WTC11 (cell line): Measurements from ENCODE around the gene GAB1. TPM values are rescaled to one million over a fixed set of nuclear protein-coding genes. Genes with fewer than 3 reads are reported as not detected.

Experiments
- ATAC-seq: fragments of 200-7000 bp; cut with Tn5 transposase; 2 replicates; pipeline ENCODE4 v1.10.0; 2021; ENCODE audit warnings: mild to moderate bottlenecking, moderate library complexity
- CTCF ChIA-PET: fragments of 300-600 bp; sonication (Branson Sonifier 250); formaldehyde crosslinking; loops from one replicate; lab custom pipeline; 2021; ENCODE audit warnings: antibody characterized with exemption; lab: Charles Lee
- POLR2A ChIA-PET: fragments of 350-600 bp; sonication (Branson Sonifier 250); formaldehyde crosslinking; loops from one replicate; lab custom pipeline; 2021; ENCODE audit warnings: antibody characterized with exemption; lab: Charles Lee
- DNase-seq: peaks from one replicate; pipeline ENCODE4 v3.0.0; 2021; ENCODE audit warnings: low spot score
- H3K27ac Mint-ChIP-seq: 2 replicates; pipeline ENCODE4 v1.8.0; 2021; ENCODE audit warnings: mixed read lengths
- H3K27me3 Mint-ChIP-seq: 2 replicates; pipeline ENCODE4 v1.8.0; 2021; ENCODE audit warnings: low read depth, mild to moderate bottlenecking, moderate library complexity, mixed read lengths
- H3K36me3 Mint-ChIP-seq: 2 replicates; pipeline ENCODE4 v1.8.0; 2021; ENCODE audit warnings: mixed read lengths
- H3K4me1 Mint-ChIP-seq: 2 replicates; pipeline ENCODE4 v1.8.0; 2022; ENCODE audit warnings: mixed read lengths
- H3K4me3 Mint-ChIP-seq: 2 replicates; pipeline ENCODE4 v1.8.0; 2021; ENCODE audit warnings: mild to moderate bottlenecking, moderate library complexity, mixed read lengths
- H3K9me3 Mint-ChIP-seq: 2 replicates; pipeline ENCODE4 v1.8.0; 2021; ENCODE audit warnings: mixed read lengths
- CBFB ChIP-seq: sonication (generic); formaldehyde crosslinking; IDR thresholded peaks from 2 replicates; pipeline ENCODE4 v1.8.1; 2022; ENCODE audit warnings: mild to moderate bottlenecking, low read depth, missing genetic modification reagents
- CREM ChIP-seq: sonication (generic); formaldehyde crosslinking; IDR thresholded peaks from 2 replicates; pipeline ENCODE4 v1.8.1; 2022; ENCODE audit warnings: mild to moderate bottlenecking, missing genetic modification reagents, moderate library complexity
- ELF4 ChIP-seq: sonication (generic); formaldehyde crosslinking; IDR thresholded peaks from 2 replicates; pipeline ENCODE4 v1.8.1; 2022; ENCODE audit warnings: low read depth, mild to moderate bottlenecking, moderate library complexity, missing genetic modification reagents
- FOXJ3 ChIP-seq: sonication (generic); formaldehyde crosslinking; IDR thresholded peaks from 2 replicates; pipeline ENCODE4 v1.9.0; 2021; ENCODE audit warnings: missing genetic modification reagents, mild to moderate bottlenecking, borderline replicate concordance
- FOXP1 ChIP-seq: sonication (generic); formaldehyde crosslinking; IDR thresholded peaks from 2 replicates; pipeline ENCODE4 v1.8.0; 2022; ENCODE audit warnings: missing genetic modification reagents, mild to moderate bottlenecking, moderate library complexity, borderline replicate concordance
- HMGA2 ChIP-seq: fragments of 250-450 bp; sonication (Bioruptor Pico); IDR thresholded peaks from 2 replicates; pipeline ENCODE4 v1.4.0; 2021; ENCODE audit warnings: mild to moderate bottlenecking, moderate library complexity
- OVOL2 ChIP-seq: fragments of 250-450 bp; sonication (Bioruptor Pico); IDR thresholded peaks from 2 replicates; pipeline ENCODE4 v1.9.0; 2021; ENCODE audit warnings: mild to moderate bottlenecking, borderline replicate concordance
- SOX15 ChIP-seq: fragments of 250-450 bp; sonication (Bioruptor Pico); IDR thresholded peaks from 2 replicates; pipeline ENCODE4 v1.9.0; 2021; ENCODE audit warnings: mild to moderate bottlenecking
- ZNF232 ChIP-seq: sonication (generic); formaldehyde crosslinking; IDR thresholded peaks from 2 replicates; pipeline ENCODE4 v1.8.0; 2022; ENCODE audit warnings: mild to moderate bottlenecking, missing genetic modification reagents
- ZNF396 ChIP-seq: fragments of 250-450 bp; sonication (Bioruptor Pico); IDR thresholded peaks from 2 replicates; pipeline ENCODE4 v1.8.0; 2021; ENCODE audit warnings: mild to moderate bottlenecking, moderate library complexity, borderline replicate concordance
- ZNF416 ChIP-seq: fragments of 250-450 bp; sonication (Bioruptor Pico); IDR thresholded peaks from 2 replicates; pipeline ENCODE4 v1.9.0; 2021; ENCODE audit warnings: mild to moderate bottlenecking, inconsistent platforms
- total RNA-seq: library from RNA; stranded (reverse); gene quantifications from 3 replicates; pipeline ENCODE4 v1.2.3, GENCODE V29; 2021
- TF ChIP-seq, protein P1 (sequence below): fragments of 200-600 bp; IDR thresholded peaks from 2 replicates; pipeline ENCODE4 v1.8.0; 2022; ENCODE audit warnings: antibody characterized with exemption
- TF ChIP-seq, protein P2 (sequence below): sonication (generic); formaldehyde crosslinking; IDR thresholded peaks from 2 replicates; pipeline ENCODE4 v1.8.1; 2022; ENCODE audit warnings: missing genetic modification reagents, borderline replicate concordance
- TF ChIP-seq, protein P3 (sequence below): fragments of 250-450 bp; sonication (Bioruptor Pico); IDR thresholded peaks from 2 replicates; pipeline ENCODE4 v1.9.0; 2021; ENCODE audit warnings: mild to moderate bottlenecking
- TF ChIP-seq, protein P4 (sequence below): sonication (generic); formaldehyde crosslinking; IDR thresholded peaks from 2 replicates; pipeline ENCODE4 v1.8.1; 2022; ENCODE audit warnings: low read depth, mild to moderate bottlenecking, moderate library complexity, missing genetic modification reagents, borderline replicate concordance
- TF ChIP-seq, protein P5 (sequence below): fragments of 250-450 bp; sonication (Bioruptor Pico); IDR thresholded peaks from 2 replicates; pipeline ENCODE4 v2.1.2; 2022; ENCODE audit warnings: mild to moderate bottlenecking, moderate library complexity
- TF ChIP-seq, protein P6 (sequence below): fragments of 250-450 bp; sonication (Bioruptor Pico); IDR thresholded peaks from 2 replicates; pipeline ENCODE4 v1.9.0; 2021; ENCODE audit warnings: mild to moderate bottlenecking
- TF ChIP-seq, protein P7 (sequence below): sonication (generic); formaldehyde crosslinking; IDR thresholded peaks from 2 replicates; pipeline ENCODE4 v1.8.0; 2023; ENCODE audit warnings: mild to moderate bottlenecking, missing genetic modification reagents
- TF ChIP-seq, protein P8 (sequence below): sonication (generic); formaldehyde crosslinking; IDR thresholded peaks from 2 replicates; pipeline ENCODE4 v1.8.0; 2022; ENCODE audit warnings: mild to moderate bottlenecking, missing genetic modification reagents

The GAB1 gene
- total RNA-seq, 1 experiment from 2014 or later: 17.4 TPM

DNA sequence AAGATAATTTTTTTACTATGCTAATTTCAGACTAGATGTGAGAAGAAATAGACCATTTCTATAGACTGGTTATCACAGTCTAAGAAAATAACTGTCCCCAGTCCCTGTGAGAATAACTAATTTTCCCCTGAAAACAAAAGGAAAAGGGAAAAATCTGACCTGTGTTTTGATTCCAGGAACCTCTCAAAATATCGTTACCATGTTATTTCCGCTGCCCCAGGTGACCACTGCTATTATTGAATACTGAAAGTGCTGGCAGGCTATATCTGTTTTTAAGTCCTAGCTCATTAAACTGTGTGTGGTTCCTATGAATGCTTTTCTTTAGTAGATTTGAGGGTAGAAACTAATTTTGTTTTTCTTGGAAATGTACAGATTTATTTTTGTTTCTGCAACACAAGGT lies 83.6 kb downstream of the GAB1 start:
- Mint-ChIP-seq H3K9me3 (no peaks in the 10 kb centered on the region), H3K27ac (no peak overlapping the region), H3K4me1 (0 out of 2 replicates have a peak, but pooled peaks cover 2% of the 10 kb centered on the region), H3K36me3 (peaks cover 9% of the 10 kb centered on the region), H3K27me3 (no peaks in the 10 kb centered on the region), H3K4me3 (no peak overlapping the region)
- TF ChIP-seq, protein P1, sequence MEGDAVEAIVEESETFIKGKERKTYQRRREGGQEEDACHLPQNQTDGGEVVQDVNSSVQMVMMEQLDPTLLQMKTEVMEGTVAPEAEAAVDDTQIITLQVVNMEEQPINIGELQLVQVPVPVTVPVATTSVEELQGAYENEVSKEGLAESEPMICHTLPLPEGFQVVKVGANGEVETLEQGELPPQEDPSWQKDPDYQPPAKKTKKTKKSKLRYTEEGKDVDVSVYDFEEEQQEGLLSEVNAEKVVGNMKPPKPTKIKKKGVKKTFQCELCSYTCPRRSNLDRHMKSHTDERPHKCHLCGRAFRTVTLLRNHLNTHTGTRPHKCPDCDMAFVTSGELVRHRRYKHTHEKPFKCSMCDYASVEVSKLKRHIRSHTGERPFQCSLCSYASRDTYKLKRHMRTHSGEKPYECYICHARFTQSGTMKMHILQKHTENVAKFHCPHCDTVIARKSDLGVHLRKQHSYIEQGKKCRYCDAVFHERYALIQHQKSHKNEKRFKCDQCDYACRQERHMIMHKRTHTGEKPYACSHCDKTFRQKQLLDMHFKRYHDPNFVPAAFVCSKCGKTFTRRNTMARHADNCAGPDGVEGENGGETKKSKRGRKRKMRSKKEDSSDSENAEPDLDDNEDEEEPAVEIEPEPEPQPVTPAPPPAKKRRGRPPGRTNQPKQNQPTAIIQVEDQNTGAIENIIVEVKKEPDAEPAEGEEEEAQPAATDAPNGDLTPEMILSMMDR: no peak
- TF ChIP-seq CREM (CRISPR knock-in tag) (no peak), FOXP1 (CRISPR knock-in tag) (no peak), OVOL2 (CRISPR knock-in tag) (no peak), FOXJ3 (CRISPR knock-in tag) (no peak), ZNF416 (no peak)
- no peak for DNase-seq
- CTCF ChIA-PET: no interaction called here
- POLR2A ChIA-PET: no interaction called here
- ATAC-seq: no peak

DNA sequence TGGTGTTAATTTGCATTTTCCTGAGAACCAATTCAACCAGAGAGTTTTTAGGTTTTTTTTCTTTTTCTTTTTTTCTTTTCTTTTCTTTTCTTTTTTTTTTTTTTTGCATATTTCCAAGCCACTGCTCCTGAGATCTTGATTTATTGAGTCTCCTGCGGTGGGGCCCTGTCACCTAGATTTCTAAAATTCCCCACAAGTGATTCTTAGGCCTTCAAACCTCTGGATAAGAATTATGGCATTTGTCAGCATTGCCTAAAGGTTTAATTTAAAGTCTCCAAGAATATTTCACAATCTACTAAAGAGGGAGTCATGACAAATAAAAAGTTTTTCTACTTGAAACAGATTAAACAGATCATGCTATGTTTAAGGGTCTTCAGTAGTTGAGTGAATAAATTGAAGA lies 84.9 kb downstream of the GAB1 start:
- Mint-ChIP-seq H3K27me3 (no peaks in the 10 kb centered on the region), H3K36me3 (peaks cover 10% of the 10 kb centered on the region), H3K4me1 (0 out of 2 replicates have a peak, but pooled peaks cover 2% of the 10 kb centered on the region), H3K9me3 (no peaks in the 10 kb centered on the region), H3K27ac (no peak overlapping the region), H3K4me3 (no peak overlapping the region)
- TF ChIP-seq ZNF396: no peak
- TF ChIP-seq ZNF232: no peak
- TF ChIP-seq ELF4 (CRISPR knock-in tag): no peak
- TF ChIP-seq, protein P2, sequence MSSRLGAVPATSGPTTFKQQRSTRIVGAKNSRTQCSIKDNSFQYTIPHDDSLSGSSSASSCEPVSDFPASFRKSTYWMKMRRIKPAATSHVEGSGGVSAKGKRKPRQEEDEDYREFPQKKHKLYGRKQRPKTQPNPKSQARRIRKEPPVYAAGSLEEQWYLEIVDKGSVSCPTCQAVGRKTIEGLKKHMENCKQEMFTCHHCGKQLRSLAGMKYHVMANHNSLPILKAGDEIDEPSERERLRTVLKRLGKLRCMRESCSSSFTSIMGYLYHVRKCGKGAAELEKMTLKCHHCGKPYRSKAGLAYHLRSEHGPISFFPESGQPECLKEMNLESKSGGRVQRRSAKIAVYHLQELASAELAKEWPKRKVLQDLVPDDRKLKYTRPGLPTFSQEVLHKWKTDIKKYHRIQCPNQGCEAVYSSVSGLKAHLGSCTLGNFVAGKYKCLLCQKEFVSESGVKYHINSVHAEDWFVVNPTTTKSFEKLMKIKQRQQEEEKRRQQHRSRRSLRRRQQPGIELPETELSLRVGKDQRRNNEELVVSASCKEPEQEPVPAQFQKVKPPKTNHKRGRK (CRISPR knock-in tag): no peak
- TF ChIP-seq, protein P3, sequence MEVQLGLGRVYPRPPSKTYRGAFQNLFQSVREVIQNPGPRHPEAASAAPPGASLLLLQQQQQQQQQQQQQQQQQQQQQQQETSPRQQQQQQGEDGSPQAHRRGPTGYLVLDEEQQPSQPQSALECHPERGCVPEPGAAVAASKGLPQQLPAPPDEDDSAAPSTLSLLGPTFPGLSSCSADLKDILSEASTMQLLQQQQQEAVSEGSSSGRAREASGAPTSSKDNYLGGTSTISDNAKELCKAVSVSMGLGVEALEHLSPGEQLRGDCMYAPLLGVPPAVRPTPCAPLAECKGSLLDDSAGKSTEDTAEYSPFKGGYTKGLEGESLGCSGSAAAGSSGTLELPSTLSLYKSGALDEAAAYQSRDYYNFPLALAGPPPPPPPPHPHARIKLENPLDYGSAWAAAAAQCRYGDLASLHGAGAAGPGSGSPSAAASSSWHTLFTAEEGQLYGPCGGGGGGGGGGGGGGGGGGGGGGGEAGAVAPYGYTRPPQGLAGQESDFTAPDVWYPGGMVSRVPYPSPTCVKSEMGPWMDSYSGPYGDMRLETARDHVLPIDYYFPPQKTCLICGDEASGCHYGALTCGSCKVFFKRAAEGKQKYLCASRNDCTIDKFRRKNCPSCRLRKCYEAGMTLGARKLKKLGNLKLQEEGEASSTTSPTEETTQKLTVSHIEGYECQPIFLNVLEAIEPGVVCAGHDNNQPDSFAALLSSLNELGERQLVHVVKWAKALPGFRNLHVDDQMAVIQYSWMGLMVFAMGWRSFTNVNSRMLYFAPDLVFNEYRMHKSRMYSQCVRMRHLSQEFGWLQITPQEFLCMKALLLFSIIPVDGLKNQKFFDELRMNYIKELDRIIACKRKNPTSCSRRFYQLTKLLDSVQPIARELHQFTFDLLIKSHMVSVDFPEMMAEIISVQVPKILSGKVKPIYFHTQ: no peak
- TF ChIP-seq, protein P4, sequence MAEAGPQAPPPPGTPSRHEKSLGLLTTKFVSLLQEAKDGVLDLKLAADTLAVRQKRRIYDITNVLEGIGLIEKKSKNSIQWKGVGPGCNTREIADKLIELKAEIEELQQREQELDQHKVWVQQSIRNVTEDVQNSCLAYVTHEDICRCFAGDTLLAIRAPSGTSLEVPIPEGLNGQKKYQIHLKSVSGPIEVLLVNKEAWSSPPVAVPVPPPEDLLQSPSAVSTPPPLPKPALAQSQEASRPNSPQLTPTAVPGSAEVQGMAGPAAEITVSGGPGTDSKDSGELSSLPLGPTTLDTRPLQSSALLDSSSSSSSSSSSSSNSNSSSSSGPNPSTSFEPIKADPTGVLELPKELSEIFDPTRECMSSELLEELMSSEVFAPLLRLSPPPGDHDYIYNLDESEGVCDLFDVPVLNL (CRISPR knock-in tag): no peak
- TF ChIP-seq, protein P1: no peak
- TF ChIP-seq HMGA2: no peak
- TF ChIP-seq, protein P5, sequence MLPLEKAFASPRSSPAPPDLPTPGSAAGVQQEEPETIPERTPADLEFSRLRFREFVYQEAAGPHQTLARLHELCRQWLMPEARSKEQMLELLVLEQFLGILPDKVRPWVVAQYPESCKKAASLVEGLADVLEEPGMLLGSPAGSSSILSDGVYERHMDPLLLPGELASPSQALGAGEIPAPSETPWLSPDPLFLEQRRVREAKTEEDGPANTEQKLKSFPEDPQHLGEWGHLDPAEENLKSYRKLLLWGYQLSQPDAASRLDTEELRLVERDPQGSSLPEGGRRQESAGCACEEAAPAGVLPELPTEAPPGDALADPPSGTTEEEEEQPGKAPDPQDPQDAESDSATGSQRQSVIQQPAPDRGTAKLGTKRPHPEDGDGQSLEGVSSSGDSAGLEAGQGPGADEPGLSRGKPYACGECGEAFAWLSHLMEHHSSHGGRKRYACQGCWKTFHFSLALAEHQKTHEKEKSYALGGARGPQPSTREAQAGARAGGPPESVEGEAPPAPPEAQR (CRISPR knock-in tag): no peak
- TF ChIP-seq SOX15 (CRISPR knock-in tag): no peak
- no peak for TF ChIP-seq CBFB (CRISPR knock-in tag)
- TF ChIP-seq, protein P6, sequence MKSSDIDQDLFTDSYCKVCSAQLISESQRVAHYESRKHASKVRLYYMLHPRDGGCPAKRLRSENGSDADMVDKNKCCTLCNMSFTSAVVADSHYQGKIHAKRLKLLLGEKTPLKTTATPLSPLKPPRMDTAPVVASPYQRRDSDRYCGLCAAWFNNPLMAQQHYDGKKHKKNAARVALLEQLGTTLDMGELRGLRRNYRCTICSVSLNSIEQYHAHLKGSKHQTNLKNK (CRISPR knock-in tag): no peak
- TF ChIP-seq, protein P7, sequence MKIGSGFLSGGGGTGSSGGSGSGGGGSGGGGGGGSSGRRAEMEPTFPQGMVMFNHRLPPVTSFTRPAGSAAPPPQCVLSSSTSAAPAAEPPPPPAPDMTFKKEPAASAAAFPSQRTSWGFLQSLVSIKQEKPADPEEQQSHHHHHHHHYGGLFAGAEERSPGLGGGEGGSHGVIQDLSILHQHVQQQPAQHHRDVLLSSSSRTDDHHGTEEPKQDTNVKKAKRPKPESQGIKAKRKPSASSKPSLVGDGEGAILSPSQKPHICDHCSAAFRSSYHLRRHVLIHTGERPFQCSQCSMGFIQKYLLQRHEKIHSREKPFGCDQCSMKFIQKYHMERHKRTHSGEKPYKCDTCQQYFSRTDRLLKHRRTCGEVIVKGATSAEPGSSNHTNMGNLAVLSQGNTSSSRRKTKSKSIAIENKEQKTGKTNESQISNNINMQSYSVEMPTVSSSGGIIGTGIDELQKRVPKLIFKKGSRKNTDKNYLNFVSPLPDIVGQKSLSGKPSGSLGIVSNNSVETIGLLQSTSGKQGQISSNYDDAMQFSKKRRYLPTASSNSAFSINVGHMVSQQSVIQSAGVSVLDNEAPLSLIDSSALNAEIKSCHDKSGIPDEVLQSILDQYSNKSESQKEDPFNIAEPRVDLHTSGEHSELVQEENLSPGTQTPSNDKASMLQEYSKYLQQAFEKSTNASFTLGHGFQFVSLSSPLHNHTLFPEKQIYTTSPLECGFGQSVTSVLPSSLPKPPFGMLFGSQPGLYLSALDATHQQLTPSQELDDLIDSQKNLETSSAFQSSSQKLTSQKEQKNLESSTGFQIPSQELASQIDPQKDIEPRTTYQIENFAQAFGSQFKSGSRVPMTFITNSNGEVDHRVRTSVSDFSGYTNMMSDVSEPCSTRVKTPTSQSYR (CRISPR knock-in tag): no peak
- TF ChIP-seq, protein P8, sequence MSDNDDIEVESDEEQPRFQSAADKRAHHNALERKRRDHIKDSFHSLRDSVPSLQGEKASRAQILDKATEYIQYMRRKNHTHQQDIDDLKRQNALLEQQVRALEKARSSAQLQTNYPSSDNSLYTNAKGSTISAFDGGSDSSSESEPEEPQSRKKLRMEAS (CRISPR knock-in tag): no peak
- ChIA-PET POLR2A (interaction anchor here (0.7 kb wide), 1 partner anchor 107 kb away, joined by 4 read pairs; no protein-coding TSS in a partner anchor), CTCF (no interaction called here)
- no peak for DNase-seq
- ATAC-seq: no peak
